Regular cardiac myocyte (primary cell): Measurements from ENCODE around the gene SPDYE2. TPM values are rescaled to one million over a fixed set of nuclear protein-coding genes. Genes with fewer than 3 reads are reported as not detected.

ENCODE experiments used
- total RNA-seq: library from RNA; depleted of rRNA; stranded (reverse); fragments of >200 nt; gene quantifications from 2 replicates; pipeline ENCODE4 v1.2.3, GENCODE V29; 2014

The SPDYE2 gene
- total RNA-seq = not detected in 2 replicates

GRCh38 chr7:102550808-102551422 is at the start of gene SPDYE2:
Gene SPDYE2, plus strand, starts transcription at chr7:102551226. Its CDS starts 2,030 bp downstream, at chr7:102553256.

GRCh38 chr7:102517550-102518147 is 33.4 kb upstream of the SPDYE2 start, which contains the start of gene RASA4B:
Gene RASA4B, minus strand, starts transcription at chr7:102517777. Its CDS starts 67 bp downstream, at chr7:102517710.

GRCh38 chr7:102543596-102543995 is 7.4 kb upstream of the SPDYE2 start, which contains the start of gene UPK3BL2:
Gene UPK3BL2, minus strand, starts transcription at chr7:102543696. Its CDS starts 60 bp downstream, at chr7:102543636.

GRCh38 chr7:102572261-102573239 is 21.5 kb downstream of the SPDYE2 start, which contains the start of gene POLR2J3:
Gene POLR2J3, minus strand, starts transcription at chr7:102572583. Its CDS starts 62 bp downstream, at chr7:102572521.

Other genes starting within 250 kb of the SPDYE2 start
- not detected in 2 replicates for gene SPDYE6, start 194.8 kb upstream of the SPDYE2 start, total RNA-seq
- 13.8 and 20.9 TPM in 2 replicates for gene PRKRIP1, start 154.9 kb upstream of the SPDYE2 start, total RNA-seq
- gene ORAI2, start 117.7 kb upstream of the SPDYE2 start, total RNA-seq = 34.4 and 74.2 TPM in 2 replicates
- gene ALKBH4, start 86.4 kb upstream of the SPDYE2 start, total RNA-seq = 10.7 and 16.3 TPM in 2 replicates
- gene LRWD1, start 86.2 kb upstream of the SPDYE2 start, total RNA-seq = 13.5 and 22.8 TPM in 2 replicates
- 20.3 and 42.2 TPM in 2 replicates for gene POLR2J, start 72.3 kb upstream of the SPDYE2 start, total RNA-seq
- gene RASA4B, start 33.4 kb upstream of the SPDYE2 start, total RNA-seq = 2.0 and 2.9 TPM in 2 replicates
- gene UPK3BL2, start 7.5 kb upstream of the SPDYE2 start, total RNA-seq = 0.96 and 1.7 TPM in 2 replicates
- gene POLR2J3, start 21.4 kb downstream of the SPDYE2 start, total RNA-seq = 17.6 and 18.9 TPM in 2 replicates
- gene RASA4, start 65.5 kb downstream of the SPDYE2 start, total RNA-seq = 8.1 and 9.3 TPM in 2 replicates
- gene UPK3BL1, start 91.6 kb downstream of the SPDYE2 start, total RNA-seq = 1.7 and 6.5 TPM in 2 replicates
- gene SPDYE2B, start 99.1 kb downstream of the SPDYE2 start, total RNA-seq = not detected in 2 replicates
- 0.85 and 1.7 TPM in 2 replicates for gene POLR2J2, start 120.4 kb downstream of the SPDYE2 start, total RNA-seq
- gene FAM185A, start 197.8 kb downstream of the SPDYE2 start, total RNA-seq = 6.7 and 8.7 TPM in 2 replicates